GM12865 (cell line): Measurements from ENCODE around the gene SECTM1.

Source experiments
- DNase-seq: peaks from one replicate; pipeline ENCODE4 v3.0.0; 2010; ENCODE audit warnings: low read depth
- H3K4me3 ChIP-seq: 2 replicates; pipeline ENCODE4 v1.5.1; 2011; ENCODE audit warnings: mild to moderate bottlenecking, low read depth, low read length, control low read depth
- CTCF ChIP-seq: IDR thresholded peaks from 2 replicates; pipeline ENCODE4 v1.5.1; 2011; ENCODE audit warnings: low read length, control low read depth, low read depth, inconsistent platforms; ENCODE audit not compliant: insufficient read depth; ENCODE audit errors: missing control alignments

SECTM1 gene

GRCh38 chr17:82303944-82304808 is 29.4 kb downstream of the SECTM1 start:
- DNase-seq, result no peak
- no peak overlapping the region for H3K4me3 ChIP-seq
- TF ChIP-seq CTCF, result no peak

- no peak for TF ChIP-seq CTCF
- H3K4me3 ChIP-seq, result no peak overlapping the region
- no peak for DNase-seq
Measured at GRCh38 chr17:82302991-82303943, 30.3 kb downstream of the SECTM1 start.

GRCh38 chr17:82302568-82302963 is 31.0 kb downstream of the SECTM1 start:
- DNase-seq, result no peak
- H3K4me3 ChIP-seq, result no peak overlapping the region
- TF ChIP-seq CTCF, result no peak

DNA sequence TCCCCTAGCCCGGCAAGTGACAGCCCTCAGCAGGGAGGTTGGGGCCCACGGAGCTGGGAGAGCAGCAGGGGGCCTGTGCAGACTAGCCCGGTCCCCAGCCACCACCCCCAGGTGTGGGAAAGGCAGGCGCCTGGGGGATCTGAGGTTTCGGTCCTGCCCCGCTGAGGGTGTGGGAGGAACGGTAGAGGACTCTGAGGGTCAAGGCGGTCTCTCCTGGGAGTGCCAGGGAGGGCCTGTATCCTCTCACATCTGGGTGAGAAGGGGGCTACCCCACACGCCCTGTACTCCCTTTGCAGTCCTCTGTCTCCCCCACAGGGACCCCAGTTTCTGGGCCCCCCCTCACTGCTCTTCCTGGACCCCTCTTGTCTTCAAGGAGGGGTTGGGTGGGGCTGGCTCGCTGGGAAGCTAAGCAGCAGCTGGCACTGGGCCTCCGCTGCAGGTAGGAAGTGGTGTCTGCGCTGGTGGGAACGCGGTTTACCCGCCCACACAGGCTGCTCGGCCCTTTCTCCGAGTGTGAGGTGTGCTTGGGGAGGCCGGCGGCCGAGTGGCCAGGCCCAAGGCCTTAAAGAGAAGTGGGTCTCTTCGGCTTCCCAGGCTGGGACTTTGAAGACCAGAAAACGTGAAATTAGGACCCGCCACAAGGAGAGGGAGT is 31.5 kb downstream of the SECTM1 start:
- no peak for TF ChIP-seq CTCF
- peak; percentile 74 for DNase-seq
- H3K4me3 ChIP-seq, result no peak overlapping the region

GRCh38 chr17:82301300-82301915 is 32.2 kb downstream of the SECTM1 start:
- no peak overlapping the region for H3K4me3 ChIP-seq
- DNase-seq, result no peak
- TF ChIP-seq CTCF, result no peak

DNA sequence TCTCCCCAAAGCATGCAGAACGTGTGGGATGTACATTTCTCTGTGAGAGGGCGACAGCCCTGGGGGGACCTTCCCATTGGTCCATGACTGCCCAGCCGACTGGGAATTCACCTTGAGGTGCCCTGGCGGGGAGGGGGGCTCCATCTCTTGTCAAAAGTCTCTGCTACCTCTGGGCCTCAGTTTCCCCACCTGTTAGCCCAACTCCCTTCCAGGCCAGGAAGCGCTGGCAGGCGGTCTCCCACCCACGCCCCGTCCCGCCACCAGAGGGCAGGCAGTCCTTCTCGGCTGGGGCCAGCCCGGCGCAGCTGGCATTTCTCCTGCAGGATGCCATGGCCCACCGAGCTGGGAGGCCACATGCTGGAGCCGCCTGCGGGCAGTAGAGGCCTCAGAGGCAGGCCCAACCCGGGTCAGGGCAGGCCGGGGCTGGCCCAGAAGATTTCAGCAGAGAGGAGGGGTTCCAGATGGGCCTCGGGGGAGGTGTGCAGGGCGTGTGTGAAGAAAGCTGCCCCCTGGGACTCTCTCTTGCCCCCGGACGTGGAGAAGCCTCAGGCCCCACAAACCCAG is 32.8 kb downstream of the SECTM1 start:
- no peak overlapping the region for H3K4me3 ChIP-seq
- TF ChIP-seq CTCF, result peak; percentile 83
- peak; percentile 72 for DNase-seq
